HG02678 (cell line): ENCODE data around the gene WDR90.
A peak's percentile ranks its signal among the peaks of the same experiment; 100 is the strongest.

Source experiments
- ATAC-seq: cut with Tn5 transposase; IDR thresholded peaks from one replicate; pipeline ENCODE4 v1.9.1; 2021; ENCODE audit warnings: mild to moderate bottlenecking, moderate library complexity; ENCODE audit not compliant: unreplicated experiment

Gene WDR90

GRCh38 chr16:637081-638018, 11.8 kb upstream of the WDR90 start:
- no peak for ATAC-seq

- ATAC-seq = no peak
These were observed 11.1 kb upstream of the WDR90 start for GRCh38 chr16:638034-638543.

- ATAC-seq = no peak
These were observed 10.3 kb upstream of the WDR90 start for GRCh38 chr16:638836-639235.

- no peak for ATAC-seq
These were observed 8.6 kb upstream of the WDR90 start for GRCh38 chr16:640614-641013.

GRCh38 chr16:641326-642188, 7.6 kb upstream of the WDR90 start, which contains the start of gene MCRIP2:
MCRIP2 (plus strand) TSS chr16:641828; CDS start chr16:641992, 164 bp downstream.
- ATAC-seq = peak; percentile 59

GRCh38 chr16:642189-643049, 6.7 kb upstream of the WDR90 start:
- ATAC-seq = peak; percentile 41

- ATAC-seq = no peak
These were observed 6.2 kb upstream of the WDR90 start for GRCh38 chr16:643050-643368.

- no peak for ATAC-seq
These were observed 4.6 kb upstream of the WDR90 start for GRCh38 chr16:644556-644955.

GRCh38 chr16:645852-646678, 3.1 kb upstream of the WDR90 start:
- ATAC-seq = no peak

GRCh38 chr16:646679-647172, 2.4 kb upstream of the WDR90 start:
- no peak for ATAC-seq

- ATAC-seq = no peak
These were observed 1.8 kb upstream of the WDR90 start for GRCh38 chr16:647173-647902.

- ATAC-seq = no peak
These were observed 939 bp upstream of the WDR90 start for GRCh38 chr16:648071-648780.

- peak; percentile 12 for ATAC-seq
These were observed 466 bp downstream of the WDR90 start for GRCh38 chr16:649631-650030.

- ATAC-seq = no peak
These were observed 2.7 kb downstream of the WDR90 start for GRCh38 chr16:651844-652243.

GRCh38 chr16:652454-653305, 3.5 kb downstream of the WDR90 start:
- ATAC-seq = no peak

GRCh38 chr16:654034-654433, 4.9 kb downstream of the WDR90 start:
- no peak for ATAC-seq

- ATAC-seq = no peak
These were observed 8.3 kb downstream of the WDR90 start for GRCh38 chr16:657487-657886.
